HG03571 (cell line): Measurements from ENCODE around the gene VIM.
"Not testable (repeated sequence)": the region's sequence is repeated elsewhere in the genome, so short reads cannot be mapped to it uniquely, and the experiment has no call there.

ENCODE experiments used
- ATAC-seq: cut with Tn5 transposase; IDR thresholded peaks from one replicate; pipeline ENCODE4 v1.9.1; 2021; ENCODE audit not compliant: unreplicated experiment

Gene VIM

GRCh38 chr10:17255512-17255911 is 27.5 kb downstream of the VIM start:
- no peak for ATAC-seq

- ATAC-seq: no peak
Measured at GRCh38 chr10:17256051-17256450, 28.0 kb downstream of the VIM start.

GRCh38 chr10:17256627-17257026 is 28.6 kb downstream of the VIM start:
- no peak for ATAC-seq

GRCh38 chr10:17257466-17258321 is 29.7 kb downstream of the VIM start:
- peak; percentile 80 for ATAC-seq

- no peak for ATAC-seq
Measured at GRCh38 chr10:17262502-17262901, 34.5 kb downstream of the VIM start.

GRCh38 chr10:17263580-17263979 is 35.5 kb downstream of the VIM start:
- no peak for ATAC-seq

GRCh38 chr10:17265468-17265867 is 37.4 kb downstream of the VIM start:
- no peak for ATAC-seq

GRCh38 chr10:17266549-17266948 is 38.5 kb downstream of the VIM start:
- ATAC-seq: not testable (repeated sequence)

GRCh38 chr10:17272648-17273047 is 44.6 kb downstream of the VIM start:
- no peak for ATAC-seq

- ATAC-seq: no peak
Measured at GRCh38 chr10:17273403-17273802, 45.4 kb downstream of the VIM start.

- no peak for ATAC-seq
Measured at GRCh38 chr10:17276756-17277424, 48.8 kb downstream of the VIM start.

- ATAC-seq: no peak
Measured at GRCh38 chr10:17278607-17279240, 50.7 kb downstream of the VIM start.

GRCh38 chr10:17282311-17282710 is 54.3 kb downstream of the VIM start:
- no peak for ATAC-seq

GRCh38 chr10:17286562-17287550 is 58.8 kb downstream of the VIM start:
- ATAC-seq: no peak
